Activated CD4-positive, alpha-beta memory T cell treated with anti-CD3 and anti-CD28 coated beads, Interleukin-2, amount 10 ng/mL, durations not matched to agents 7 days and 5 days (primary cell): Measurements from ENCODE around the gene PCIF1. TPM values are rescaled to one million over a fixed set of nuclear protein-coding genes. Genes with fewer than 3 reads are reported as not detected.

Source experiments
- CTCF ChIA-PET: fragments of 350-600 bp; sonication (Branson Sonifier 250); formaldehyde crosslinking; loops from one replicate; lab custom pipeline; 2021; ENCODE audit warnings: antibody characterized with exemption, inconsistent platforms; lab: Charles Lee
- POLR2A ChIA-PET: fragments of 350-600 bp; sonication (Branson Sonifier 250); formaldehyde crosslinking; loops from one replicate; lab custom pipeline; 2021; ENCODE audit warnings: antibody characterized with exemption; lab: Charles Lee
- DNase-seq: peaks from one replicate; pipeline ENCODE4 v3.0.0-alpha.2; 2020
- H3K27ac Mint-ChIP-seq: one replicate; pipeline ENCODE4 v1.8.0; 2021; ENCODE audit warnings: mild to moderate bottlenecking, mixed read lengths
- H3K27me3 Mint-ChIP-seq: one replicate; pipeline ENCODE4 v1.8.0; 2021; ENCODE audit warnings: mixed read lengths
- H3K36me3 Mint-ChIP-seq: one replicate; pipeline ENCODE4 v1.8.0; 2021; ENCODE audit warnings: low read depth, mixed read lengths
- H3K4me1 Mint-ChIP-seq: one replicate; pipeline ENCODE4 v1.8.0; 2021; ENCODE audit warnings: mixed read lengths
- H3K4me3 Mint-ChIP-seq: one replicate; pipeline ENCODE4 v1.8.0; 2021; ENCODE audit warnings: mild to moderate bottlenecking, mixed read lengths
- H3K9me3 Mint-ChIP-seq: one replicate; pipeline ENCODE4 v1.8.0; 2021; ENCODE audit warnings: mixed read lengths
- total RNA-seq, 2 experiments: library from RNA; stranded (reverse); gene quantifications; one replicate each; pipeline ENCODE4 v1.2.3, GENCODE V29; 2021

Gene PCIF1
- total RNA-seq, result 10 to 100 TPM; 44.2 to 45.7 TPM

DNA sequence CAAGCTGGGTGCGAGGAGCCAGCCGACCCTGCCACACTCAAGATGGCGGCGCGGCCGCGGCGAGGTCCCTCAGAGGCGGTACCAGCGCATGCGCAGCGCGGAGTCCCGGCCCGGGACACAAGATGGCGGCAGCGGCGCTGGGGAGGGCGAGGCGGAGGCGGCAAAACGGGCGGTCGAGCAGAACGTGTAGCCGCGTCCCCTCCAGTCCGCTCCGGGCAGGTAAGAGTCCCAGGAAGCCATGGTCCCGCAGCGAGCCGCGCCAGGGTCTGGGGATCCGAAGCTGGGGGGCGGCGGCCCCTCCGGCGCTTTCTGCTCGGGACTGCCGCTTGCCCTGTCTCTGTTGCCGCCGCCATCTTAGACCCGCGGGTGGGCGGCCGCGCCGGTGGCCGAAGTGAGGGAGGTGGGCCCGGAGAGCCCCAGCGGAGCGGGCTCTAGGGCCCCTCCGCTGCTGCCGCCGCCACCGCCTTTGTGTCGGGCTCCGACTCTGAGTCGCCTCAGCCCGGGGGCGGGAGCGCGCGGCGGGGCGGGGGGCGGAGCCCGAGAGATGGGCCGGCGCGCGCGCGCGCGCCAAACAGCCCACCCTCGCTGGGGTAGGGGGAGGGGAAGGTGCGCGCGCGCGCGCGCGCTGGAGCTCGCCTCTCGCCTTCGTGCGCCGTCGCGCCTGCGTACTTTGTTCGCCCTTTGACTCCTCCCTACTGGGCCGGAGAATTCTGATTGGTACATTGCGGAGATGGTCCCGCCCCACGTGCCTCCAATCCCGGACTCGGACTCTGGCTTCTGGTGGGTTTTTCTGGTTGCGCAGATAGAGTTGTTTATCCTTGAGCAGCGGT is at the start of gene PCIF1:
PCIF1 (plus strand) TSS at position 98 of the 830 bp plus-strand sequence. CDS start 4,317 bp downstream, outside the sequence.
- Mint-ChIP-seq H3K9me3 (no peaks in the 10 kb centered on the region), H3K27ac (peak within 1 kb of the TSS; percentile 96), H3K4me1 (peaks cover 29% of the 10 kb centered on the region), H3K4me3 (peak within 1 kb of the TSS; percentile 87), H3K36me3 (peaks cover 27% of the 10 kb centered on the region), H3K27me3 (no peaks in the 10 kb centered on the region)
- ChIA-PET POLR2A (interaction anchor here (0.6 to 8.4 kb wide), 44 partner anchors 8 to 641 kb away, joined by 3 to 138 read pairs (median 4); partner anchors contain the start of genes ACOT8, CTSA, DNTTIP1 and ELMO2), CTCF (interaction anchor here (0.6 to 5.9 kb wide), 10 partner anchors 9 to 714 kb away, joined by 3 to 73 read pairs (median 4); partner anchors contain the start of genes SEMG2 and ZNF335)
- DNase-seq, result peak; percentile 98

DNA sequence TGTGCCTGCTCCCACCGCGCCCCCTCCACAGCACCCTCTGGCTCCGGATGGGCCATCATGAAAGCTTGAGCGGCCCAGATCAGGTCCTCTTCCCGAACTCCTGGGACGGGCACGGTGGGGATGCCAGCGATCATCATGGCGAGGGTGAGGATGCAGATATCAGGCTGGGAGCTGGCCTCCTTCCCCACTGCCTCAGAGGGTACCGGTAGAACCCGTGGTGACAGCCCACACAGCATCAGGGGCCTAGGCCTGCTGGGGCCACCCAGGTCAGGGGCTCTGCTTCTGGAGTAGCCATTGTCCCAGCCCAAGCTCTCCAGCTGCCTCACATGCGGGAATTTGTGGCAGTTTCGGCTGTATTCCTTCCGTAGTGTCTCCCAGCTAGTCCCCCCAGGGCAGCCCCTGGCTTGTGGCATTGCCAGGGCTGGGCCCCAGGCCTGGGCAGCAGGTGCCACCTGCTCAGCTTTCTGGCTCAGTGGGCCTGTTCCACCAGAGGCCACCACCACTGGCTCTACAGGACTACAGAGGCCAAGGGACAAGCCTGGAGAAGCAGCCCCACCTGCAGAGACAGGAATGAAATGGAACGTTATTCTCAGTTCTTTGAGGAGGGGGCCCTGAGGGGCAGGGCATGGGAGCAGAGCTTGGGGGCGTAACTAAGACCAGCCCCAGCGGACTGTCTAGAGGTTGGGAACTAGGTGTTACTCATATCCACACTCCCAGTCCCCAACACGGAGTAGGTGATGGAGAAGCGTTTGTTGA is 47.7 kb upstream of the PCIF1 start:
- Mint-ChIP-seq H3K9me3 (no peaks in the 10 kb centered on the region), H3K36me3 (peaks cover 18% of the 10 kb centered on the region), H3K27me3 (peaks cover 14% of the 10 kb centered on the region), H3K4me3 (no peak overlapping the region), H3K4me1 (peaks cover 46% of the 10 kb centered on the region), H3K27ac (no peak overlapping the region)
- DNase-seq, result no peak
- ChIA-PET POLR2A (no interaction called here), CTCF (no interaction called here)

DNA sequence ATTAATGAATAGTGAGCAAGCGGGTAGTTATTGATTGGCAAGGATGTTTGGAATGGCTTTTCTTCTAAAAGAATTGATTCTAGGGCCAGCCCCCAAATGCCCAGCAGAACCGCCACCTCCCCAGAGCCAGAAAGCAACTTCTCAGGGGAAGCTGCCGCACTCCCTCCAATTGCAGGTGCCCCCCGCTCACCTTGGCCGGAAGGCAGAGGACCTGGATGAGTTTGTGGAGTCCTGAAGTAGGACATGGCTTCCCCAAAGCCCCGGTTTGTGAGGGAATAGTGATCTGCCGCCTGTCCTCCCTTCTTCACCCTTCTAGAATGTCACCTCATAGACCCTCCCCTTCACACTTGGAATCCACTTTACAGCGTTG is 47.2 kb upstream of the PCIF1 start, which contains the start of gene SPATA25:
SPATA25 (minus strand) TSS at position 277 of the 370 bp plus-strand sequence; CDS start at position 245, 32 bp downstream.
- H3K27ac Mint-ChIP-seq, result no peak within 1 kb of the TSS
- CTCF ChIA-PET, result no interaction called here

DNA sequence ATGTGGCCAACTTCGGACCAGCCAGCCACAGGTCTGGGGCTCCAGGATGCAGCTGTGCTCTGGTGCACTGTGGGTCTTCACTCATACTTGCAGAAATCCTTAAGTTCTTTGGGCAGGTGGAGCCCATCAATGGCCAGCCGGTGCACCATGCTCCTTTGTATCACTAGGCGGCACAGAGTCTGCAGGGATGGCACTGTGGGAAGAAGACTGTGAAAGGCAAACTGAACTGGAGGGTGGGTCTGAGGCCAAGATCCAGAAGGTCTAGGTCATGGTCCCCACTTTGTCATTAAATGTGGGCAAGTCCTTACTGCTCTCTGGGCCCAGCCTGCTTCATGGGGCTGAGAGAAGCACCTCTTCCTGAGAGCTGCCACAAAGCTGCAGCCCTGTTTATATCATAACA is 45.8 kb upstream of the PCIF1 start:
- H3K4me3 Mint-ChIP-seq, result no peak overlapping the region
- no peak for DNase-seq
- peaks cover 5% of the 10 kb centered on the region for H3K27me3 Mint-ChIP-seq
- peaks cover 5% of the 10 kb centered on the region for H3K36me3 Mint-ChIP-seq
- H3K27ac Mint-ChIP-seq, result no peak overlapping the region
- POLR2A ChIA-PET, result interaction anchor here (1.3 to 5.4 kb wide), 2 partner anchors 45 to 67 kb away, joined by 4 to 42 read pairs; partner anchors contain the start of gene PCIF1
- peaks cover 49% of the 10 kb centered on the region for H3K4me1 Mint-ChIP-seq
- no peaks in the 10 kb centered on the region for H3K9me3 Mint-ChIP-seq
- CTCF ChIA-PET, result interaction anchor here (1.1 to 1.6 kb wide), 2 partner anchors 89 to 118 kb away, joined by 3 to 4 read pairs; no protein-coding TSS in a partner anchor

More for the DNA sequence above, 47.2 kb upstream of the PCIF1 start, which contains the start of gene SPATA25:
- H3K36me3 Mint-ChIP-seq, result peaks cover 18% of the 10 kb centered on the region
- H3K4me1 Mint-ChIP-seq, result peaks cover 47% of the 10 kb centered on the region
- no peak for DNase-seq
- H3K4me3 Mint-ChIP-seq, result no peak within 1 kb of the TSS
- peaks cover 11% of the 10 kb centered on the region for H3K27me3 Mint-ChIP-seq
- H3K9me3 Mint-ChIP-seq, result no peaks in the 10 kb centered on the region
- POLR2A ChIA-PET, result no interaction called here

DNA sequence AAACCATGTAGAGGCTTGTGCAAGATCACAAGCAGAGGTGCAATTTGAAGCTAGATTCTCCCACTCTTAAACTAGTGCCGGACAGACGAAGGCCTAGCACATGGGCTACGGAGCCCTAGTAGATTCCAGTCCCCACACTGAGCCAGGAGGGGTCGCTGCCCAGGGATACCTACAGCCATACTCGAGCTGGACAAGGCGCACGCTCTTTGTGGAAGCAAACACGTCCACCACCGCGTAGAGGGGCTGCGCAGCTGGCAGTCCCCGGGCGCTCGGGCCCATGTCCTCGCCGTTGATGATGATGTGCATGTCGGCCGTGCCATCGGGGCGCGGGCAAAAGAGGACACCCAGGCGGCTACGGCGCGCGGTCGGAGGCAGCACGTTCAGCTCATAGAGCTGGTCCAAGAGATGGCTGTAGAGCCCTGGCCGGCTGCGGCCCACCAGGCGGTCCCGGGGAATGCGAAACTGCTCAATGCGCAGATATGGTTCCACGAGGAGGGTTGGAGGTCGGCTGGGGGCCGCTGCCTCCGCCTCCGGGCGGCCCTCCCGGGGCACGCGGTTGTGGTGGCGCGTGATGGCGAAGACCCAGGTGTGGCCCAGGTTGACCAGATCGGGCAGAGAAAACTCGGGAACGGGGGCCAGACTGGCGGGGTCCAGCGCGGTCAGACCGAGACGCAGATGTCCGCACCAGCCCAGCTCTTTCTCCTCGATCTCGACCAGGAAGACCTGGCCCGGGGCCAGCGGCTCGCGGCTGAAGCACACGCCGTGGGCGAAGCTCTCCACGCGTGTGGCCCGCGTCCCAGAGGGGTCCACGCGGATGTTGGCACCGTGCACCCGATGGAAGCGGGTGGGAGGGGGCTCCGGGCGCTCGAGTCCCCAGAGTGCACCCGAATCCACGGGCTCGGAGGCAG is 44.2 kb upstream of the PCIF1 start:
- DNase-seq, result peak; percentile 41
- CTCF ChIA-PET, result interaction anchor here (1.1 to 4.0 kb wide), 7 partner anchors 9 to 119 kb away, joined by 3 to 19 read pairs (median 4); partner anchors contain the start of gene ZSWIM1
- H3K27me3 Mint-ChIP-seq, result peaks cover 5% of the 10 kb centered on the region
- H3K36me3 Mint-ChIP-seq, result peaks cover 9% of the 10 kb centered on the region
- POLR2A ChIA-PET, result interaction anchor here (0.6 to 5.4 kb wide), 11 partner anchors 8 to 98 kb away, joined by 3 to 42 read pairs (median 6); partner anchors contain the start of genes ACOT8, DNTTIP1, PCIF1 and SNX21
- peaks cover 39% of the 10 kb centered on the region for H3K4me1 Mint-ChIP-seq
- no peak overlapping the region for H3K27ac Mint-ChIP-seq
- peak overlapping the region; percentile 88 for H3K4me3 Mint-ChIP-seq
- no peaks in the 10 kb centered on the region for H3K9me3 Mint-ChIP-seq

DNA sequence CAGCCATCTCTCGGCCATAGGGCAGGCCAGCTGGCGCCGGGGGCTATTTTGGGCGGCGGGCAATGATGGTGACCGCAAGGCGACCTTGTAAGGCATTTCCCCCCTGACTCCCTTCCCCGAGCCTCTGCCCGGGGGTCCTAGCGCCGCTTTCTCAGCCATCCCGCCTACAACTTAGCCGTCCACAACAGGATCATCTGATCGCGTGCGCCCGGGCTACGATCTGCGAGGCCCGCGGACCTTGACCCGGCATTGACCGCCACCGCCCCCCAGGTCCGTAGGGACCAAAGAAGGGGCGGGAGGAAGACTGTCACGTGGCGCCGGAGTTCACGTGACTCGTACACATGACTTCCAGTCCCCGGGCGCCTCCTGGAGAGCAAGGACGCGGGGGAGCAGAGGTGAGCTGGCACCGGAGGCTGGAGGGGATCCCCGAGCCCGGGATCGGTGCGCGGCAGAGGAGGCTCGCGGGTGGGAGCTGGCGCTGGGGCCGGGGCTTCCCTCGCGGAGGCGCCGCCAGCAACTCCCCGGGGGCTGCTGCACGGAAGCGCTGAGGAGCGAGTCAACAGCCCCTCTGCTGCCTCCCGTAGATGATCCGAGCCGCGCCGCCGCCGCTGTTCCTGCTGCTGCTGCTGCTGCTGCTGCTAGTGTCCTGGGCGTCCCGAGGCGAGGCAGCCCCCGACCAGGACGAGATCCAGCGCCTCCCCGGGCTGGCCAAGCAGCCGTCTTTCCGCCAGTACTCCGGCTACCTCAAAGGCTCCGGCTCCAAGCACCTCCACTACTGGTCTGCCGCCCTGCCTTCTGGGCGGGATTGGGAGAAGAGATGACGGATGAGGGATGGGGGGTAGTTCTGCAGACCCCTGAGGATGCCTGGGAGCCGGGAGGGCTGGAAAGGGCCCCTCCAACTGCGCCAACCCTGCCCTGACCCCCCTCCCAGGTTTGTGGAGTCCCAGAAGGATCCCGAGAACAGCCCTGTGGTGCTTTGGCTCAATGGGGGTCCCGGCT is 43.2 kb upstream of the PCIF1 start, which contains the start of the genes CTSA and NEURL2:
CTSA (plus strand) TSS at position 351 of the 999 bp plus-strand sequence; CDS start at position 585, 234 bp downstream.
NEURL2 (minus strand) TSS at position 224 of the 999 bp plus-strand sequence; CDS start at position 7, 217 bp downstream.
- POLR2A ChIA-PET, result interaction anchor here (0.6 to 5.4 kb wide), 9 partner anchors 9 to 99 kb away, joined by 3 to 42 read pairs (median 6); partner anchors contain the start of genes ACOT8, DNTTIP1, PCIF1 and UBE2C
- DNase-seq, result peak; percentile 87
- Mint-ChIP-seq H3K27me3 (peaks cover 5% of the 10 kb centered on the region), H3K27ac (peak within 1 kb of the TSS; percentile 40), H3K9me3 (no peaks in the 10 kb centered on the region), H3K4me1 (peaks cover 36% of the 10 kb centered on the region), H3K36me3 (peaks cover 9% of the 10 kb centered on the region), H3K4me3 (peak within 1 kb of the TSS; percentile 88)
- CTCF ChIA-PET, result interaction anchor here (1.1 to 4.0 kb wide), 4 partner anchors 9 to 92 kb away, joined by 3 to 19 read pairs (median 8); partner anchors contain the start of gene ZSWIM1

DNA sequence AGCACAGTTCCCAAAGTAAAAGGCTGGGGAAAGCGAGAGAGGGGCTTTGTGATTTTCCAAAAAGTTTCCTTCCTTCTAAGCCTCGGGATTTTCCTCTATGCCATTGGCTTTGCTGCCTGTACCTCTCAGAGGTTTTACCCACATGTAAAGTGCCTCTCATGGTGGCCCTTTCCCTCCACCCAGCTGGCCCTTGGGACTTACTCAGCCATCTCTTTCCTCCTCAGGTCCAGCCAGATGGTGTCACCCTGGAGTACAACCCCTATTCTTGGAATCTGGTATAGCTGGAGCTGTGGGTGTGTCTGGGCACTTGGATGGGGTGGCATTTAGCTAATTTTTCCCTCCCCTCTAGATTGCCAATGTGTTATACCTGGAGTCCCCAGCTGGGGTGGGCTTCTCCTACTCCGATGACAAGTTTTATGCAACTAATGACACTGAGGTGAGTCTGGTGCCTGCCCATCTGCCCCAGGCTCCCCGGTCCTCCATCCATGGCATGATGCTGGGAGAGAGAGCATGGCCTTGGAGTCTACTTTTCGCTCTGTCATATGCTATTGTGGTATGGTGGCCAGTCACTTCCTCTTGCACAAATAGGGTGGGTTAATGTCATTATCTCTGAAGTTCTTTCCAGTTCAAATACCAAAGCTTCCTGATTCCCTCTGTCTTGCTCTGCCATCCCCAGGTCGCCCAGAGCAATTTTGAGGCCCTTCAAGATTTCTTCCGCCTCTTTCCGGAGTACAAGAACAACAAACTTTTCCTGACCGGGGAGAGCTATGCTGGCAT is 42.2 kb upstream of the PCIF1 start:
- DNase-seq, result no peak
- Mint-ChIP-seq H3K9me3 (no peaks in the 10 kb centered on the region), H3K4me3 (peak overlapping the region; percentile 88), H3K36me3 (peaks cover 9% of the 10 kb centered on the region), H3K27me3 (peaks cover 5% of the 10 kb centered on the region), H3K4me1 (peaks cover 33% of the 10 kb centered on the region), H3K27ac (peak overlapping the region; percentile 40)
- ChIA-PET POLR2A (interaction anchor here (1.2 to 5.4 kb wide), 7 partner anchors 7 to 100 kb away, joined by 3 to 42 read pairs (median 6); partner anchors contain the start of genes DNTTIP1, PCIF1, UBE2C and WFDC3), CTCF (interaction anchor here (1.5 to 4.0 kb wide), 3 partner anchors 11 to 93 kb away, joined by 3 to 19 read pairs (median 7); partner anchors contain the start of gene ZSWIM1)

DNA sequence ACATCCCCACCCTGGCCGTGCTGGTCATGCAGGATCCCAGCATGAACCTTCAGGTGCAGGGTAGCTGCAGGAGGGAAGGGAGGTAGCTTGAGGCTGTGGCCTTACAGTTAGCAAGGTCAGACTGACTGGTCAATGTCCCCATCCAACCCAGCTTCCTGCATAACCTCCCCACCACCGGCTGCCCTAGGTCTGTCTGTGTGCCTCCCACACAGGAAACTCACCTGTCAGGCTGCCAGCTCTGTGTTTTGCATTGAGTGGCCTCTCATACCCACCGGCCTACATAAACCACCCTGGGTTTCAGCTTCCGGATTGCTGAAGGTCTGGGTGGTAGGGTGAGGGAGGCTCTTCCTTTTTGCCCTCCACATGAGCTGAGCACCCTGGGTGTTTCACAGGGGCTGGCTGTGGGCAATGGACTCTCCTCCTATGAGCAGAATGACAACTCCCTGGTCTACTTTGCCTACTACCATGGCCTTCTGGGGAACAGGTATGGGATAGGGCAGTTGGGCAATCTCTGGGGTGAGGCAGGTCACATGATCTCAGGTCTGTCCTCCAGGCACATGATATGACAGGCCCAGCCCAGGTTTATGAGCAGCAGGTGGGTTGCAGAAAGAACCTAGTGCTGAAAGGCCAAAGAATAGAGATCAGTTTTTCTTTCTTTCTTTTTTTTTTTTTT is 41.5 kb upstream of the PCIF1 start:
- POLR2A ChIA-PET, result interaction anchor here (1.2 to 5.4 kb wide), 6 partner anchors 8 to 80 kb away, joined by 3 to 42 read pairs (median 14); partner anchors contain the start of genes PCIF1, UBE2C, ZNF335 and ZSWIM1
- peak overlapping the region; percentile 36 for H3K27ac Mint-ChIP-seq
- no peak for DNase-seq
- peaks cover 33% of the 10 kb centered on the region for H3K4me1 Mint-ChIP-seq
- H3K4me3 Mint-ChIP-seq, result peak overlapping the region; percentile 88
- H3K27me3 Mint-ChIP-seq, result peaks cover 5% of the 10 kb centered on the region
- CTCF ChIA-PET, result interaction anchor here (1.5 to 4.0 kb wide), 3 partner anchors 12 to 94 kb away, joined by 3 to 19 read pairs (median 7); partner anchors contain the start of gene ZSWIM1
- H3K9me3 Mint-ChIP-seq, result no peaks in the 10 kb centered on the region
- H3K36me3 Mint-ChIP-seq, result peaks cover 13% of the 10 kb centered on the region

DNA sequence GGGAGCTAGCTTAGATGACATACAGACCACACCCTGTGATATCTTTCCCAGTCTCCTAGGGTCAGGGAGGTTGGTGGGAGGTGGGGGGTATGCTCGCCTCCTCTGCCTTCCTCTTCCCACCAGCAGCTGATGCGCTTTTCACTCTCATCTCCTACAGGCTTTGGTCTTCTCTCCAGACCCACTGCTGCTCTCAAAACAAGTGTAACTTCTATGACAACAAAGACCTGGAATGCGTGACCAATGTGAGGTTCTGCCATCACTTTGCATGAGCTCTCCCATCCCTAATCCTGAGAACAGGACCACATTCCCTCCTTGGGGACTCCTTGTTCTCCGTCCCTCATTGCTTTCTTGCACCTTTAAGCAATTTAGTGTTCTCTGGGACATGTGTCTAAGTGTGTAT is 40.7 kb upstream of the PCIF1 start:
- POLR2A ChIA-PET, result interaction anchor here (1.6 to 5.4 kb wide), 3 partner anchors 9 to 40 kb away, joined by 6 to 42 read pairs (median 36); partner anchors contain the start of genes PCIF1 and ZSWIM1

More for the DNA sequence above, 40.7 kb upstream of the PCIF1 start:
- DNase-seq, result no peak
- Mint-ChIP-seq H3K4me1 (peaks cover 33% of the 10 kb centered on the region), H3K4me3 (peak overlapping the region; percentile 5), H3K36me3 (peaks cover 13% of the 10 kb centered on the region), H3K27me3 (peaks cover 5% of the 10 kb centered on the region), H3K9me3 (no peaks in the 10 kb centered on the region), H3K27ac (no peak overlapping the region)
- CTCF ChIA-PET, result interaction anchor here (0.9 to 1.5 kb wide), 2 partner anchors 12 to 94 kb away, joined by 3 read pairs; partner anchors contain the start of gene ZSWIM1
